T-helper 1 cell (primary cell): Measurements from ENCODE around the gene BCAT1.
"Not testable (repeated sequence)": the region's sequence is repeated elsewhere in the genome, so short reads cannot be mapped to it uniquely, and the experiment has no call there.

ENCODE experiments used
- DNase-seq, 5 donors: peaks; one replicate each; pipeline ENCODE4 v3.0.0-alpha.2; 2012 to 2020

BCAT1 gene

GRCh38 chr12:24955853-24956252, 7.0 kb upstream of the BCAT1 start:
- DNase-seq: no peak

GRCh38 chr12:24955389-24955788, 6.5 kb upstream of the BCAT1 start:
- DNase-seq: no peak

- DNase-seq: no peak
Measured at GRCh38 chr12:24954261-24954660, 5.4 kb upstream of the BCAT1 start.

- no peak for DNase-seq
Measured at GRCh38 chr12:24952389-24952788, 3.5 kb upstream of the BCAT1 start.

GRCh38 chr12:24950231-24950834, 1.4 kb upstream of the BCAT1 start:
- no peak for DNase-seq

GRCh38 chr12:24948420-24948756, 513 bp downstream of the BCAT1 start:
- DNase-seq: peak in 1 of 5 donors; percentile 53

GRCh38 chr12:24947541-24948419, 1.1 kb downstream of the BCAT1 start:
- DNase-seq: no peak

- DNase-seq: no peak
Measured at GRCh38 chr12:24945845-24946244, 3.1 kb downstream of the BCAT1 start.

- no peak for DNase-seq
Measured at GRCh38 chr12:24945039-24945438, 3.9 kb downstream of the BCAT1 start.

GRCh38 chr12:24944601-24944975, 4.3 kb downstream of the BCAT1 start:
- no peak for DNase-seq

GRCh38 chr12:24943947-24944600, 4.8 kb downstream of the BCAT1 start:
- no peak for DNase-seq

GRCh38 chr12:24940157-24940556, 8.7 kb downstream of the BCAT1 start:
- DNase-seq: no peak

GRCh38 chr12:24939551-24939950, 9.3 kb downstream of the BCAT1 start:
- not testable (repeated sequence) for DNase-seq

GRCh38 chr12:24938341-24938740, 10.6 kb downstream of the BCAT1 start:
- no peak for DNase-seq

GRCh38 chr12:24937553-24938244, 11.2 kb downstream of the BCAT1 start:
- no peak for DNase-seq

- no peak for DNase-seq
Measured at GRCh38 chr12:24933694-24934407, 15.1 kb downstream of the BCAT1 start.

GRCh38 chr12:24931666-24932405, 17.1 kb downstream of the BCAT1 start:
- DNase-seq: no peak

GRCh38 chr12:24929953-24930352, 18.9 kb downstream of the BCAT1 start:
- DNase-seq: no peak

GRCh38 chr12:24928533-24929306, 20.2 kb downstream of the BCAT1 start:
- not testable (repeated sequence) for DNase-seq

- DNase-seq: no peak
Measured at GRCh38 chr12:24928131-24928530, 20.8 kb downstream of the BCAT1 start.

GRCh38 chr12:24926080-24926479, 22.8 kb downstream of the BCAT1 start:
- DNase-seq: not testable (repeated sequence)
